DND-41 (cell line): ENCODE data around the gene APPL1.

ENCODE experiments used
- CTCF ChIP-seq: IDR thresholded peaks from 2 replicates; pipeline ENCODE4 v1.5.1; 2012; ENCODE audit warnings: borderline replicate concordance, low read length, moderate library complexity, mild to moderate bottlenecking; ENCODE audit not compliant: poor library complexity, severe bottlenecking; ENCODE audit errors: extremely low read depth
- EZH2 ChIP-seq: IDR thresholded peaks from 3 replicates; pipeline ENCODE4 v1.6.1; 2012; ENCODE audit warnings: borderline replicate concordance, low read depth, mild to moderate bottlenecking, moderate library complexity, low read length, inconsistent platforms; ENCODE audit not compliant: severe bottlenecking

GRCh38 chr3:57292897-57293526 is 65.5 kb downstream of the APPL1 start:
- TF ChIP-seq CTCF (no peak), EZH2 (no peak)
